A549 (cell line): ENCODE data around the gene BCAS4. TPM values are rescaled to one million over a fixed set of nuclear protein-coding genes. Genes with fewer than 3 reads are reported as not detected.

Source experiments
- ATAC-seq, 2 experiments: fragments of 200-7000 bp in 1 of 2; fragments of >200 bp in 1 of 2; cut with Nextera tagmentation in 1 of 2; cut with Tn5 transposase in 1 of 2; 3 replicates each; pipeline versions ENCODE4 v1.8.0 to v1.9.1; 2018 to 2020; ENCODE audit warnings: mild to moderate bottlenecking in 1 of 2, moderate library complexity in 1 of 2
- CTCF ChIA-PET: fragments of 300-600 bp; sonication (Branson Sonifier 250); formaldehyde crosslinking; extraction: SDS; loops from one replicate; lab custom pipeline; 2021; ENCODE audit warnings: antibody characterized with exemption, inconsistent platforms; lab: Yijun Ruan, JAX
- POLR2A ChIA-PET: fragments of 350-600 bp; formaldehyde crosslinking; extraction: SDS; loops from one replicate; lab custom pipeline; 2021; ENCODE audit warnings: antibody characterized with exemption, inconsistent platforms; lab: Yijun Ruan, JAX
- DNase-seq, 2 experiments: peaks; one replicate each; pipeline versions ENCODE4 v3.0.0 to v3.0.0-alpha.2; 2011 to 2016; ENCODE audit warnings: low read depth in 1 of 2, low spot score in 1 of 2
- FAIRE-seq: peaks from 2 replicates; lab custom pipeline; 2011; peaks lifted over from hg19 to GRCh38; lab: Jason Lieb, UNC
- H3K27ac ChIP-seq, 2 experiments: fragments of >200 bp; sonication (Bioruptor Twin); formaldehyde crosslinking; 3 replicates each; pipeline ENCODE4 v1.5.1; 2016 to 2017
- H3K4me1 ChIP-seq: fragments of >200 bp; sonication (Bioruptor Twin); formaldehyde crosslinking; 3 replicates; pipeline ENCODE4 v1.6.1; 2016
- H3K4me2 ChIP-seq: fragments of >200 bp; sonication (Bioruptor Twin); formaldehyde crosslinking; 3 replicates; pipeline ENCODE4 v1.6.1; 2016
- H3K4me3 ChIP-seq: fragments of >200 bp; sonication (Bioruptor Twin); formaldehyde crosslinking; 3 replicates; pipeline ENCODE4 v1.5.1; 2016
- H3K9me3 ChIP-seq: fragments of >200 bp; sonication (Bioruptor Twin); formaldehyde crosslinking; 3 replicates; pipeline ENCODE4 v1.6.1; 2016
- BHLHE40 ChIP-seq: IDR thresholded peaks from 2 replicates; pipeline ENCODE4 v1.6.1; 2012; ENCODE audit warnings: low read depth, low read length, inconsistent platforms
- CBX8 ChIP-seq: fragments of 200-600 bp; sonication (generic); IDR thresholded peaks from 2 replicates; pipeline ENCODE4 v1.6.1; 2016
- CEBPB ChIP-seq, 2 experiments: fragments of >200 bp in 1 of 2; sonication (Bioruptor Twin) in 1 of 2; formaldehyde crosslinking in 1 of 2; IDR thresholded peaks; 2 replicates each; pipeline ENCODE4 v1.6.1; 2012 to 2016
- CHD4 ChIP-seq: fragments of 200-600 bp; sonication (generic); IDR thresholded peaks from 2 replicates; pipeline ENCODE4 v1.6.1; 2016; ENCODE audit warnings: antibody characterized with exemption, mild to moderate bottlenecking, borderline replicate concordance
- E2F6 ChIP-seq: IDR thresholded peaks from 2 replicates; pipeline ENCODE4 v1.6.1; 2012; ENCODE audit warnings: low read depth, borderline replicate concordance
- ELK1 ChIP-seq: fragments of 150-350 bp; IDR thresholded peaks from 2 replicates; pipeline ENCODE4 v1.6.1; 2014; ENCODE audit warnings: low read depth, mild to moderate bottlenecking, low read length
- GATA3 ChIP-seq: IDR thresholded peaks from 2 replicates; pipeline ENCODE4 v1.6.1; 2012; ENCODE audit warnings: borderline replicate concordance
- HEYL ChIP-seq: fragments of 250-450 bp; sonication (Bioruptor Pico); IDR thresholded peaks from 2 replicates; pipeline ENCODE4 v1.8.0; 2021; ENCODE audit warnings: mild to moderate bottlenecking, moderate library complexity
- HOXB13 ChIP-seq: fragments of 250-450 bp; sonication (Bioruptor Pico); IDR thresholded peaks from 2 replicates; pipeline ENCODE4 v1.5.0; 2020; ENCODE audit warnings: low read depth, mild to moderate bottlenecking, moderate library complexity
- HOXB5 ChIP-seq: fragments of 250-450 bp; sonication (Bioruptor Pico); IDR thresholded peaks from 2 replicates; pipeline ENCODE4 v1.5.0; 2020; ENCODE audit warnings: mild to moderate bottlenecking, moderate library complexity
- JUN ChIP-seq, 2 experiments: fragments of >200 bp; sonication (Bioruptor Twin); formaldehyde crosslinking; IDR thresholded peaks; 2 replicates in 1 of 2; 3 replicates in 1 of 2; pipeline ENCODE4 v1.6.1; 2016 to 2017
- JUNB ChIP-seq: fragments of >200 bp; sonication (Bioruptor Twin); formaldehyde crosslinking; IDR thresholded peaks from 2 replicates; pipeline ENCODE4 v1.6.1; 2016
- MAFK ChIP-seq: fragments of 450-650 bp; IDR thresholded peaks from 2 replicates; pipeline ENCODE4 v1.6.1; 2014; ENCODE audit not compliant: partially characterized antibody
- MYC ChIP-seq: IDR thresholded peaks from 2 replicates; pipeline ENCODE4 v1.6.1; 2012; ENCODE audit warnings: mild to moderate bottlenecking, inconsistent platforms, low read length, improper control_type of control experiment, borderline replicate concordance
- NR3C1 ChIP-seq: fragments of >200 bp; sonication (Bioruptor Twin); formaldehyde crosslinking; IDR thresholded peaks from 3 replicates; pipeline ENCODE4 v1.6.1; 2017
- PHF8 ChIP-seq: fragments of 200-600 bp; sonication (generic); IDR thresholded peaks from 2 replicates; pipeline ENCODE4 v1.6.1; 2016; ENCODE audit warnings: low read depth, mild to moderate bottlenecking, antibody characterized with exemption, moderate library complexity, borderline replicate concordance
- POLR2AphosphoS2 ChIP-seq: conservative IDR thresholded peaks from 2 replicates; pipeline ENCODE4 v1.6.1; 2012; ENCODE audit warnings: low read length, improper control_type of control experiment, inconsistent platforms
- RCOR1 ChIP-seq: fragments of 150-350 bp; IDR thresholded peaks from 2 replicates; pipeline ENCODE4 v1.6.1; 2014; ENCODE audit warnings: antibody characterized with exemption, low read length, low read depth
- REST ChIP-seq: fragments of 200-600 bp; sonication (generic); IDR thresholded peaks from 2 replicates; pipeline ENCODE4 v1.6.1; 2016; ENCODE audit warnings: antibody characterized with exemption, mild to moderate bottlenecking, moderate library complexity
- WGBS: methylation state at CpG from one replicate; pipeline ENCODE4 v1.1.6; 2017; ENCODE audit errors: missing lambda C conversion rate; 5-methylcytosine and 5-hydroxymethylcytosine counted together
- polyA plus RNA-seq, 4 experiments: library from polyadenylated mRNA; depleted of rRNA in 3 of 4; stranded (reverse); fragments of >200 nt; fragmentation: RNase III in 1 of 4; extraction: RNeasy Plus Mini Kit Qiagen cat#74134 plus additional on column Dnase treatment in 1 of 4; gene quantifications; 2 replicates in 3 of 4; 3 replicates in 1 of 4; pipeline ENCODE4 v1.2.3, GENCODE V29; 2011 to 2017
- TF ChIP-seq, protein P1 (sequence below): fragments of 250-450 bp; sonication (Bioruptor Pico); IDR thresholded peaks from 2 replicates; pipeline ENCODE4 v1.5.0; 2021; ENCODE audit warnings: mild to moderate bottlenecking, moderate library complexity, borderline replicate concordance

The BCAS4 gene
- polyA plus RNA-seq, 2 of the 4 experiments (the other 2 are of a cell fraction) = 16.9 to 48.4 TPM

DNA sequence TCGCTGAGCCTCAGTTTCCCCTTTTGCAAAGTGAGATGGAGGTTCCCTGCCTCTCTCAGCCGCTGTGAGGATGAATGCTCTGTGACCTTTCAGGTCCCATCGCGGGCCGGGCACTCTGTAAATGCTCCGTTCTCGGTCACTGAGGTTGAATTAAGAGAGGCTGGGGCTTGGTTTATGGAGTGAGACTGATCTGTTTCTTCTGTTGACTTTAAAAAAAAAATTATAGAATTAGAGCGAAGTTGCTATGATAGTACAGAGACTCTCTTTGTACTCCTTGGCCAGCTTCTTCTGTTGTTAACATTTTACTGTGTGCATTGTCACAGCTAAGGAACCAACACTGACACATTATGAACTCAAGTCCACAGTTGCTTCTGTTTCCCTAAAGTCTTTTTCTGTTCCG, 72.0 kb downstream of the BCAS4 start:
- Histone ChIP-seq H3K4me2 (no peak overlapping the region), H3K27ac (no peak overlapping the region)
- DNase-seq = no peak
- CTCF ChIA-PET = interaction anchor here (0.7 to 1.6 kb wide), 3 partner anchors 10 to 23 kb away, joined by 3 to 7 read pairs (median 3); no protein-coding TSS in a partner anchor
- POLR2A ChIA-PET = no interaction called here
- TF ChIP-seq RCOR1 (no peak), GATA3 (no peak), CEBPB (IDR thresholded peaks at IDR 0.05) (no peak), REST (no peak), E2F6 (no peak), CHD4 (no peak), HEYL (CRISPR knock-in tag) (no peak), JUNB (no peak), POLR2AphosphoS2 (no peak), HOXB13 (CRISPR knock-in tag) (no peak), NR3C1 (no peak), HOXB5 (CRISPR knock-in tag) (no peak), PHF8 (no peak), CBX8 (no peak), ELK1 (no peak), BHLHE40 (no peak)
- TF ChIP-seq, protein P1, sequence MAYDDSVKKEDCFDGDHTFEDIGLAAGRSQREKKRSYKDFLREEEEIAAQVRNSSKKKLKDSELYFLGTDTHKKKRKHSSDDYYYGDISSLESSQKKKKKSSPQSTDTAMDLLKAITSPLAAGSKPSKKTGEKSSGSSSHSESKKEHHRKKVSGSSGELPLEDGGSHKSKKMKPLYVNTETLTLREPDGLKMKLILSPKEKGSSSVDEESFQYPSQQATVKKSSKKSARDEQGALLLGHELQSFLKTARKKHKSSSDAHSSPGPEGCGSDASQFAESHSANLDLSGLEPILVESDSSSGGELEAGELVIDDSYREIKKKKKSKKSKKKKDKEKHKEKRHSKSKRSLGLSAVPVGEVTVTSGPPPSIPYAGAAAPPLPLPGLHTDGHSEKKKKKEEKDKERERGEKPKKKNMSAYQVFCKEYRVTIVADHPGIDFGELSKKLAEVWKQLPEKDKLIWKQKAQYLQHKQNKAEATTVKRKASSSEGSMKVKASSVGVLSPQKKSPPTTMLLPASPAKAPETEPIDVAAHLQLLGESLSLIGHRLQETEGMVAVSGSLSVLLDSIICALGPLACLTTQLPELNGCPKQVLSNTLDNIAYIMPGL (CRISPR knock-in tag) = no peak
- TF ChIP-seq, all 56 proteins: peak for 0
- no peaks in the 10 kb centered on the region for H3K4me1 ChIP-seq
- WGBS = 87% methylated on average over 9 of the region's 9 CpGs
- ATAC-seq (no peak), FAIRE-seq (no peak)
- no peak overlapping the region for H3K4me3 ChIP-seq
- H3K9me3 ChIP-seq = no peaks in the 10 kb centered on the region

GRCh38 chr20:50867805-50868204, 72.9 kb downstream of the BCAS4 start:
- Histone ChIP-seq H3K27ac (no peak overlapping the region), H3K4me2 (no peak overlapping the region), H3K4me1 (no peaks in the 10 kb centered on the region), H3K4me3 (no peak overlapping the region), H3K9me3 (no peaks in the 10 kb centered on the region)
- DNase-seq (no peak), FAIRE-seq (no peak), ATAC-seq (no peak)
- CTCF ChIA-PET = no interaction called here
- POLR2A ChIA-PET = no interaction called here
- no peak for TF ChIP-seq JUNB
- no peak for TF ChIP-seq JUN (IDR thresholded peaks at IDR 0.05)
- no peak for TF ChIP-seq REST
- TF ChIP-seq MYC = no peak
- TF ChIP-seq ELK1 = no peak
- TF ChIP-seq MAFK = peak; percentile 77
- WGBS = 85% methylated on average over 6 of the region's 6 CpGs
